ENCODE results near the gene SC5D. TPM values are rescaled to one million over a fixed set of nuclear protein-coding genes. Genes with fewer than 3 reads are reported as not detected.

SC5D gene
- polyA plus RNA-seq, 1 donor from 2014 or later = 75.7 TPM

GRCh38 chr11:121340032-121340580 is 47.5 kb downstream of the SC5D start:
- Histone ChIP-seq H4K20me1 (ENCODE audit: insufficient read depth) (no peaks in the 10 kb centered on the region), H3K9ac (ENCODE audit: low read length) (no peak overlapping the region), H2AFZ (ENCODE audit: low read depth, low read length) (no peak overlapping the region), H3K36me3 (ENCODE audit: insufficient read depth, low read length) (no peaks in the 10 kb centered on the region), H3K27ac (ENCODE audit: low read length) (no peak overlapping the region), H3K79me2 (replicated peaks; ENCODE audit: insufficient read depth, low read length) (no peaks in the 10 kb centered on the region), H3K4me3 (ENCODE audit: low read length) (no peak overlapping the region), H3K27me3 (ENCODE audit: insufficient read depth, low read depth, low read length) (no peaks in the 10 kb centered on the region), H3F3A (ENCODE audit: insufficient read depth, low read length, poor library complexity, severe bottlenecking) (no peaks in the 10 kb centered on the region), H3K9me3 (ENCODE audit: low read length) (no peaks in the 10 kb centered on the region), H3K9me2 (ENCODE audit: insufficient read depth, low read length) (no peaks in the 10 kb centered on the region), H3K4me2 (ENCODE audit: low read length) (no peak overlapping the region)
- TF ChIP-seq EZH2 (IDR thresholded peaks at IDR 0.05; ENCODE audit: borderline replicate concordance, insufficient read depth, low read length, poor library complexity, severe bottlenecking) = no peak
- TF ChIP-seq MXI1 (conservative IDR thresholded peaks at IDR 0.05; ENCODE audit: poor library complexity, severe bottlenecking) = no peak
- TF ChIP-seq TAF1 (IDR thresholded peaks at IDR 0.05; ENCODE audit: low read depth) = no peak
- TF ChIP-seq RAD21 (conservative IDR thresholded peaks at IDR 0.05) = no peak
- TF ChIP-seq REST (IDR thresholded peaks at IDR 0.05; ENCODE audit: borderline replicate concordance) = no peak
- no peak for TF ChIP-seq POLR2AphosphoS5 (IDR thresholded peaks at IDR 0.05)
- TF ChIP-seq EP300 (conservative IDR thresholded peaks at IDR 0.05; ENCODE audit: poor library complexity, severe bottlenecking) = no peak
- no peak for TF ChIP-seq CTCF (IDR thresholded peaks at IDR 0.05; ENCODE audit: poor library complexity, severe bottlenecking)
- no peak for TF ChIP-seq SMC3 (conservative IDR thresholded peaks at IDR 0.05; ENCODE audit: poor library complexity)

DNA sequence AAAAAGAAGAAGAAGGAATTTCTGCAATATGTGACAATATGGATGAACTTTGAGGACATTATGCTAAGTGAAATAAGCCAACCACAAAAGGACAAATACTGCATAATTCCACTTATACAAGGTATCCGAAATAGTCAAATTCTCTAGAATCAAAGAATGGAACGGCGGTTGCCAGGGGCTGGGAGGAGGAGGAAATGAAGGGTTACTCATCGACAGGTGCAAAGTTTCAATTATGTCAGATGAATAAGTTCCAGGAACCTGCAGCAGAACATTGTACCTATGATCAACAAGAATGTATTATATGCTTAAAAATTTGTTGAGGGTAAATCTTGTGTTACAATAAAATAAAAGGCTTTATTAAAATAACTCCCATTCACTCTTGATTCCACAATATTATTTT is 49.0 kb downstream of the SC5D start:
- Histone ChIP-seq H3K9ac (ENCODE audit: low read length) (no peak overlapping the region), H4K20me1 (ENCODE audit: insufficient read depth) (no peaks in the 10 kb centered on the region), H2AFZ (ENCODE audit: low read depth, low read length) (no peak overlapping the region), H3K9me3 (ENCODE audit: low read length) (no peaks in the 10 kb centered on the region), H3K79me2 (replicated peaks; ENCODE audit: insufficient read depth, low read length) (no peaks in the 10 kb centered on the region), H3K36me3 (ENCODE audit: insufficient read depth, low read length) (no peaks in the 10 kb centered on the region), H3K9me2 (ENCODE audit: insufficient read depth, low read length) (no peaks in the 10 kb centered on the region), H3K4me2 (ENCODE audit: low read length) (no peak overlapping the region), H3K27ac (ENCODE audit: low read length) (no peak overlapping the region), H3F3A (ENCODE audit: insufficient read depth, low read length, poor library complexity, severe bottlenecking) (no peaks in the 10 kb centered on the region), H3K4me3 (ENCODE audit: low read length) (no peak overlapping the region), H3K27me3 (ENCODE audit: insufficient read depth, low read depth, low read length) (no peaks in the 10 kb centered on the region)
- TF ChIP-seq SMC3 (conservative IDR thresholded peaks at IDR 0.05; ENCODE audit: poor library complexity) (no peak), EP300 (conservative IDR thresholded peaks at IDR 0.05; ENCODE audit: poor library complexity, severe bottlenecking) (no peak), REST (IDR thresholded peaks at IDR 0.05; ENCODE audit: borderline replicate concordance) (no peak), RAD21 (conservative IDR thresholded peaks at IDR 0.05) (no peak), MXI1 (conservative IDR thresholded peaks at IDR 0.05; ENCODE audit: poor library complexity, severe bottlenecking) (no peak), POLR2AphosphoS5 (IDR thresholded peaks at IDR 0.05) (no peak), TAF1 (IDR thresholded peaks at IDR 0.05; ENCODE audit: low read depth) (no peak), EZH2 (IDR thresholded peaks at IDR 0.05; ENCODE audit: borderline replicate concordance, insufficient read depth, low read length, poor library complexity, severe bottlenecking) (no peak)
